ENCODE data around the gene SLC35B2. TPM values are rescaled to one million over a fixed set of nuclear protein-coding genes. Genes with fewer than 3 reads are reported as not detected.

Gene SLC35B2
- total and polyA plus RNA-seq, 12 donors = 12.7 to 79.8 (median 55.6) TPM

- peaks cover 21 to 28% of the 10 kb centered on the region in 2 donors for H3K4me1 ChIP-seq (replicated peaks in 1 of 2)
- WGBS, 4 donors = 49 to 55% (median 52%) methylated on average over 9 of the region's 9 CpGs
- intact Hi-C loops (cut with DNase I) = no loop called here
- no peaks in the 10 kb centered on the region for H3K9me3 ChIP-seq (replicated peaks in 1 of 3)
- DNase-seq = no peak
- H3K27ac ChIP-seq = no peak overlapping the region
- no peaks in the 10 kb centered on the region for H3K27me3 ChIP-seq
- peaks cover 0 to 6% of the 10 kb centered on the region in 2 donors for H3K36me3 ChIP-seq (replicated peaks in 1 of 2)
- H3K4me3 ChIP-seq = peak overlapping the region in 1 of 4 donors; percentile 68
- TF ChIP-seq CTCF (IDR thresholded peaks at IDR 0.05) = no peak
- TF ChIP-seq POLR2A (IDR thresholded peaks at IDR 0.05) = no peak
These were observed 6.2 kb upstream of the SLC35B2 start for GRCh38 chr6:44263354-44264100.

GRCh38 chr6:44262467-44263353 lies 5.4 kb upstream of the SLC35B2 start:
- 69 to 81% (median 76%) methylated on average over 6 to 7 of the region's 7 CpGs for WGBS, 4 donors
- DNase-seq = no peak
- Histone ChIP-seq H3K4me1 (replicated peaks in 1 of 2) (peaks cover 22 to 30% of the 10 kb centered on the region in 2 donors), H3K9me3 (replicated peaks in 1 of 3) (no peaks in the 10 kb centered on the region), H3K27ac (no peak overlapping the region), H3K27me3 (no peaks in the 10 kb centered on the region), H3K4me3 (no peak overlapping the region), H3K36me3 (replicated peaks in 1 of 2) (peaks cover 0 to 6% of the 10 kb centered on the region in 2 donors)
- TF ChIP-seq CTCF (IDR thresholded peaks at IDR 0.05) (no peak), POLR2A (IDR thresholded peaks at IDR 0.05) (no peak)
- intact Hi-C loops (cut with DNase I) = no loop called here

GRCh38 chr6:44261581-44261980 lies 4.3 kb upstream of the SLC35B2 start:
- 94 to 100% (median 94%) methylated on average over 6 to 8 of the region's 8 CpGs; no CpG with 5 or more reads in 1 of the 4 donors for WGBS, 4 donors
- DNase-seq = no peak
- Histone ChIP-seq H3K36me3 (replicated peaks in 1 of 2) (peaks cover 0 to 6% of the 10 kb centered on the region in 2 donors), H3K27ac (no peak overlapping the region), H3K4me1 (replicated peaks in 1 of 2) (peaks cover 27 to 36% of the 10 kb centered on the region in 2 donors), H3K27me3 (no peaks in the 10 kb centered on the region), H3K4me3 (no peak overlapping the region), H3K9me3 (replicated peaks in 1 of 3) (no peaks in the 10 kb centered on the region)
- TF ChIP-seq CTCF (IDR thresholded peaks at IDR 0.05) = no peak
- no peak for TF ChIP-seq POLR2A (IDR thresholded peaks at IDR 0.05)
- intact Hi-C loops (cut with DNase I) = no loop called here
